Muscle layer of colon (tissue), 2 donors: ENCODE results near the gene ETV6.

Experiments
- H3K27ac ChIP-seq: one replicate; pipeline ENCODE4 v1.7.0; 2013; ENCODE audit warnings: low read depth, mild to moderate bottlenecking, low read length, moderate library complexity
- H3K27me3 ChIP-seq, 2 donors: one replicate each; pipeline ENCODE4 v1.7.0; 2013; ENCODE audit warnings: low read length in 2 of 2, mild to moderate bottlenecking in 2 of 2; ENCODE audit not compliant: insufficient read depth in 2 of 2, control insufficient read depth in 1 of 2
- H3K36me3 ChIP-seq: one replicate; pipeline ENCODE4 v1.7.0; 2013; ENCODE audit warnings: mild to moderate bottlenecking, low read length; ENCODE audit not compliant: insufficient read depth
- H3K4me1 ChIP-seq: one replicate; pipeline ENCODE4 v1.7.0; 2013; ENCODE audit warnings: mild to moderate bottlenecking, low read length; ENCODE audit not compliant: insufficient read depth
- H3K4me3 ChIP-seq, 2 donors: one replicate each; pipeline ENCODE4 v1.7.0; 2013; ENCODE audit warnings: low read length in 2 of 2, low read depth in 1 of 2, mild to moderate bottlenecking in 1 of 2, moderate library complexity in 1 of 2
- H3K9ac ChIP-seq: one replicate; pipeline ENCODE4 v1.7.0; 2013; ENCODE audit warnings: low read length
- H3K9me3 ChIP-seq: one replicate; pipeline ENCODE4 v1.7.0; 2013; ENCODE audit warnings: mild to moderate bottlenecking, low read length
- donor health status: abdominal sarcoma.
- donor health status: Adenocarcinoma of cecum.

ETV6 gene

DNA sequence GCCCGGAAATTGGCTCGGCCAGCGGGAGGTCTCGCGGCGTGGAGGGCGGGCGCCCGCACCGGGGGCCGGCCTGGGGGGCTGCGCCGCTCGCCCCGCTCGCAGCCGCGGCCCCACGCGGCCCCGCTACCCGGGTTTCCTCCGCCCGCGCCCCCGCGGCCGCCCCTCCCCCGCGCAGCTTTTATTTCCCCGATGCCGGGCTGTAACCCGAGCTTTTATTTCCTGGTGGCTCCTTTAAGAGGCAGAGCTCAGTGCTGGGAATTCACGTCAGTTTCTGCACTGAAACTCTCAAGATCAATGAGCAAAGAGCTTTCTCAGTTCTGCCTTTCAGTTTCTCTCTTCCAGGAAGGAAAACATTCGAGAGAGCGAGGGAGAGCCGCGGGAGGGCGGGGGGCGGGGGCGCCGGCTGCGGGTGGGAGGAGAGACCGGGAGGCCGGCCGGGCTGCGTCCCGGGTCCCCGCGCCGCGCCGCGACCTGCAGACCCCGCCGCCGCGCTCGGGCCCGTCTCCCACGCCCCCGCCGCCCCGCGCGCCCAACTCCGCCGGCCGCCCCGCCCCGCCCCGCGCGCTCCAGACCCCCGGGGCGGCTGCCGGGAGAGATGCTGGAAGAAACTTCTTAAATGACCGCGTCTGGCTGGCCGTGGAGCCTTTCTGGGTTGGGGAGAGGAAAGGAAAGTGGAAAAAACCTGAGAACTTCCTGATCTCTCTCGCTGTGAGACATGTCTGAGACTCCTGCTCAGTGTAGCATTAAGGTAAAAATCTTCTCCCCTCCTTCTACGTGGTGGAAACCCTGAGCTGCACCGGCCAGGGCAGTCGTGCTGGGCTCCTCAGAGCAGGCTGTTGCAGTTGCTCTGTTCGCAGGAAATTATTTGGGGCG lies at the start of gene ETV6:
Gene ETV6 (plus strand): TSS at position 262 of the 873 bp plus-strand sequence. CDS start 454 bp downstream, at position 716.
- Histone ChIP-seq H3K9me3 (no peaks in the 10 kb centered on the region), H3K4me1 (peaks cover 14% of the 10 kb centered on the region), H3K4me3 (peak within 1 kb of the TSS; percentile 72 to 89), H3K36me3 (no peaks in the 10 kb centered on the region), H3K27ac (peak within 1 kb of the TSS; percentile 95), H3K27me3 (no peaks in the 10 kb centered on the region), H3K9ac (peak within 1 kb of the TSS; percentile 80)

DNA sequence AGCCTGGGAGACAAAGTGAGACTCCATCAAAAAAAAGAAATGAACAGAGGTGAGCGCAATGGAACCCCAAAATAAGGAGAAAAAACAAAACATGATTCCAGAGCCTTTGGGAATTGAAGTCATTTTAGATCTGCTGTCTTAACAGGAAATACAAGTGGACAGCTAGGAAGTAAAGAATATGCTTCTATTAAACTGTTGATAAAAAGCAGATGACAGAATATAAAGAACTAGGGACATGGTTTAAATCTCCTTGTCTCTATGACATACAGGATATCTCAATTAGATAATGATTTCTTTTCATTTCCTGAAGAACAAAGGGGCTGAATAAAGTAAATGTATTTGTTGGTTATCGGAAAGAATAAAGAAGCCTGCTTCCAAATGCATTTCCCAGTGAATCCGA lies 49.3 kb upstream of the ETV6 start:
- no peak overlapping the region for H3K27ac ChIP-seq
- H3K27me3 ChIP-seq, result no peaks in the 10 kb centered on the region
- no peak overlapping the region for H3K4me3 ChIP-seq
- peaks cover 8% of the 10 kb centered on the region for H3K4me1 ChIP-seq
- no peak overlapping the region for H3K9ac ChIP-seq
- H3K9me3 ChIP-seq, result no peaks in the 10 kb centered on the region
- no peaks in the 10 kb centered on the region for H3K36me3 ChIP-seq

DNA sequence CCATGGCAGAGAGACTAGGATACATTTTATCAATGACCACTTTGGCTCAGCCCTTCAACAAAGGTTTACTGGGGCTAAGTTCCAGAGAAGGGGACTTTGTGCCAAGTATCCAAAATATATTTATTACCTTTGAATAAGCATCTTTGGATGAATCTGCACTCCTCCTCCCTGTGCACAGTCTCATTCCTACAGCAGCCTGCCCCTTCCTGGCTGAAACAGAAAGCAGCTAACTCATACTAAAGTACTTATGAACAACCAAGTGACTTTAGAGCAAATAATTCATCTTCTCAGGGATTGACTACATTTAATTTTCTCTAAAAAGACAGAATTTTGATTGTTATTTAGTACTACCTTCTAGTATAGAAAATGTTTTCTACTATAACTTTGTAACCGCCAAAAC lies 47.8 kb upstream of the ETV6 start:
- no peaks in the 10 kb centered on the region for H3K36me3 ChIP-seq
- no peaks in the 10 kb centered on the region for H3K27me3 ChIP-seq
- no peak overlapping the region for H3K27ac ChIP-seq
- H3K4me3 ChIP-seq, result no peak overlapping the region
- H3K9ac ChIP-seq, result no peak overlapping the region
- no peaks in the 10 kb centered on the region for H3K9me3 ChIP-seq
- H3K4me1 ChIP-seq, result peaks cover 8% of the 10 kb centered on the region

DNA sequence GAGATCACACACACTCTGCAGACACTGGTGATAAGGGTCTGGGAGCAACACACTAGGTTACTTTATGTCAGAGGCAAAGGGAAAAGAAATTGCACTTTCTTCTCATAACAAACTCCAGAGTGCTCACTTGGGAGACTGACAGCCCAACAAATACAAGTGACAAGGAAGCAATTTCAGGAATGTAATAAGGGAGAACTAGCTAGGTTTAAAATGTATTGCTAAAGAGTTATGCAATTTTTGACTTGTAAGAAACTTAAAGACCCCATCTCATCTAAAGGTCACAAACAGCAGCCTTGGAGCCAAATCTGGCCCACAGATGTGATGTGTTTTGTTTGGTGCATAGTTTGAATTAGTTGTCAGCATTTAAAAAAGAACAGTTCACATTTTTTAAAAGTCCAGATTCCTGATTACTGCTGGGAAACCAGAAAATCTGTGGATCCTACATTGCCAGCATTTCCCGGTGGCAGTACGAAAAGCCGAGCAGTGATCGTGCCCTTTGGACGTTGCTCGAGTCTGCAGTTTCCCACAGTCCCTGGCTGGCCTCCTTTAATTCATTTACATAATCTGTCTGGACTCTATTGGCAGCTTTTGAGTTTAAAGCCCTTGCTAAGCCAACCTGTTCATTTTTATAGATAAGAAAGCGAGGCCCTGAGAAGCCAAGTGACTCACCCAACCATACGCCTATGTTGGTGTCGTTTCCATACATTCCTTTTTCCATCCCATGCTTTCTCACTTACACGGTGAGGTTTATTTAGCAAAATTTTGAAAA lies 42.0 kb upstream of the ETV6 start:
- H3K9ac ChIP-seq, result no peak overlapping the region
- H3K4me3 ChIP-seq, result no peak overlapping the region
- no peaks in the 10 kb centered on the region for H3K9me3 ChIP-seq
- H3K36me3 ChIP-seq, result no peaks in the 10 kb centered on the region
- H3K27ac ChIP-seq, result no peak overlapping the region
- H3K4me1 ChIP-seq, result no peaks in the 10 kb centered on the region
- H3K27me3 ChIP-seq, result no peaks in the 10 kb centered on the region

DNA sequence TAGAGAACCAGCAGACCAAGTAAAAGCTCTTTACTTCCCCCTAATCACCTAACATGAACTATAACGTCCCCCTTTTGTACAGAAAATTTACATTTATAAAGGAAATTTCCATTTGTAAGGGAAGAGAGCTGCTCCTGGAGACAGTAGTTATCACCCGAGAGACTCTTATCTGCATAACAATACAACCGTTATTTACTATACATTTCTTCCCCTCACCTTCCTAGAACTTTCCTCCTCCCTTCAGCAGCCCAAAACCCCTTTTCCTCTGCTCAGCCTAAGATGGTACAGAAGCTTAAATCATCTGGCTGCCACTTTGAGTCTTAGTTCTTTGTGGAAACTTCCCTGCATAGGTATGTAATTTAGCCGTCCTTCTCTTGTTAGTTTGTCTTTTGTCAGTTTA lies 40.4 kb upstream of the ETV6 start:
- Histone ChIP-seq H3K9ac (no peak overlapping the region), H3K27me3 (no peaks in the 10 kb centered on the region), H3K36me3 (no peaks in the 10 kb centered on the region), H3K27ac (no peak overlapping the region), H3K9me3 (no peaks in the 10 kb centered on the region), H3K4me3 (no peak overlapping the region), H3K4me1 (no peaks in the 10 kb centered on the region)

DNA sequence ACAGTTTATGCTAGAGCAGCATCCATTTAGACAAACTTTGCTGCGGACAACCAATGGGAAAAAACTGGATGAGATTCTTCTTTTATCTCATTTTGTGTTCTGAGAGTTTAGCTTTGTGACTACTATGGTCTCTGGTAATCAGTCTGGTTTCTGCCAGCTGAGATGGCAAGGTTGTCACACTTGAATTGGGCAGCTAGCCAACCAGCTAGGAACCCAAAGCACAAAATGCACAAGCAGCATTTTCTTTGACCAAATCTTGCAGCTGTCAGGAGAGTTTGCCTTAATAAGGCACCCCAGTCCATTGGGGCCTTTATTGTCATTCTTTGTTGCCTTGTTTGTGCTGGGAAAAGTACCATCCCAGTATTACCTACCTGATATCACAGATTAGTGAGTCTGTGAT lies 34.0 kb upstream of the ETV6 start:
- H3K9me3 ChIP-seq, result no peaks in the 10 kb centered on the region
- no peak overlapping the region for H3K4me3 ChIP-seq
- H3K27me3 ChIP-seq, result no peaks in the 10 kb centered on the region
- no peak overlapping the region for H3K27ac ChIP-seq
- H3K9ac ChIP-seq, result no peak overlapping the region
- H3K4me1 ChIP-seq, result no peaks in the 10 kb centered on the region
- no peaks in the 10 kb centered on the region for H3K36me3 ChIP-seq

DNA sequence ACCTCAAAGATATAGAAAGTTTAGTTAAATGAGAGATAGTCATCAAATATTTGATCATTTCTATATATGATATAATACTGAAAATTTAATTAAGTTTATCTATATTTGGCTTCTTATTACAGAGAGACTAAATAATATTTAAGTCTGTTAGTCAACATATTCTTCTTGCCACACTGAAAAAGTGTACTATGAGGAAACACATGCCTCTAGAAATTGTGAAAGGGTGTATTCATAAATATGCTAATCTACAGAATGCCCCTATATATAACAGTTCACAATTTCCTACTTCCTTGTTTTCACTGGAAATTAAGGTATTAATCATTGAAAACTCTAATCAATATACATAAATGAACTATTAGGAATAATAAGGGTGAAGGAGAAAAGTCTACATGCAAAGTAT lies 31.4 kb upstream of the ETV6 start:
- no peak overlapping the region for H3K4me3 ChIP-seq
- H3K27ac ChIP-seq, result no peak overlapping the region
- no peaks in the 10 kb centered on the region for H3K27me3 ChIP-seq
- no peak overlapping the region for H3K9ac ChIP-seq
- H3K4me1 ChIP-seq, result no peaks in the 10 kb centered on the region
- no peaks in the 10 kb centered on the region for H3K36me3 ChIP-seq
- no peaks in the 10 kb centered on the region for H3K9me3 ChIP-seq

DNA sequence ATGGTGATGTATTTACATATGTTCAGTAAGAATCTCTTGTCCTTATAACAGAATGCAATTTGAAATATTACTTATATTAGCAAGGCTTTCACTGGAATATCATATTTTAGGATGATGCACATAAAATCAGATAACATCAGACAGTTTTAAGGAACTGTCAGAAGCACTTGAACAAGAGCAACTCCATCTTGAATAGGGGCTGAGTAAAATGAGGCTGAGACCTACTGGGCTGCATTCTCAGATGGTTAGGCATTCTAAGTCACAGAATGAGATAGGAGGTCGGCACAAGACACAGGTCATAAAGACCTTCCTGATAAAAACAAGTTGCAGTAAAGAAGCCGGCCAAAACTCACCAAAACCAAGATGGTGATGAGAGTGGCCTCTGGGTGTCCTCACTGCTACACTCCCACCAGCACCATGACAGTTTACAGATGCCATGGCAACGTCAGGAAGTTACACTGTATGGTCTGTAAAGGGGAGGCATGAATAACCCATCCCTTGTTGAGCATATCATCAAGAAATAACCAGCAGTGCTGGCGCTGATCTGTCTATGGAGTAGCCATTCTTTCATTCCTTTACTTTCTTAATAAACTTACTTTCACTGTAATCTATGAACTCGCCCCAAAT lies 27.6 kb upstream of the ETV6 start:
- Histone ChIP-seq H3K4me3 (no peak overlapping the region), H3K9me3 (peaks cover 3% of the 10 kb centered on the region), H3K4me1 (no peaks in the 10 kb centered on the region), H3K9ac (no peak overlapping the region), H3K36me3 (no peaks in the 10 kb centered on the region), H3K27ac (no peak overlapping the region), H3K27me3 (no peaks in the 10 kb centered on the region)

DNA sequence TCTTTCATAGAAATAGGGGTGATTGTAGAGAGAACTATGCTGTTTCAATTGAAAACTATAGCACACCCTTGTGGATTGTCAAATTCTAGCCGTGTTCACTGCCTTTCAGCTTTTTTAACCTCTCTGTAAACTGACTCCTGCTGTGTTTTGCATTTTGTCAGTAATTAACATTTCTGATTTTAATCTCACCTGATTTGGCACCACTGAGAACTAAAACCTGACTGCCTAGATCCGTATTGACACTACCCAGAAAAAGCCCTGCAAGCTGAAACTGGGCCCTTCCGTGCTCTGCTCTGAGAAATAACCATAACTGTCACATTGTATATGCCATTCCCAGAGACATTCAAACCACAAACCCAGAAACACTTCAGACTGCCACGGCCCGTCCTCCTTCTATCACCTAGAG lies 26.6 kb upstream of the ETV6 start:
- Histone ChIP-seq H3K4me1 (no peaks in the 10 kb centered on the region), H3K4me3 (no peak overlapping the region), H3K9me3 (peaks cover 3% of the 10 kb centered on the region), H3K9ac (no peak overlapping the region), H3K27ac (no peak overlapping the region), H3K27me3 (no peaks in the 10 kb centered on the region), H3K36me3 (no peaks in the 10 kb centered on the region)

DNA sequence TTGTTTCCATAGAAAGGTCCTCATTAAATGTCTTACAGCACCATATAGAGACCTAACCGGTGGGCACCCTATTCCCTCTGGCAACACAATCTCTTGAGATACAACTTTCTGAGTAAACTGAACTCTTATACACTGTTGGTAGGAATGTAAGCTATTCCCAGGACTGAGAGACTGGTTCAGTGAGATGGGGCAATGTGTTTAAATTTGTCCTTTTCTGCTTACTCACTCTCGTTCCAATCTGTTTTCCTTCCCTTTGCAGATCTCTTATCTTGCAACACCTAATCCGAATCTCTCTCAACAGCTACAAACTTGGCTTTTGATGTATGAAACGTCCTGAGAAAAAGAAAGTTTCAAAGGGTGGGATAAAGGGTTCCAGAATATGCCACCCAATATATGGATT lies 26.1 kb upstream of the ETV6 start:
- Histone ChIP-seq H3K4me1 (no peaks in the 10 kb centered on the region), H3K27me3 (no peaks in the 10 kb centered on the region), H3K36me3 (no peaks in the 10 kb centered on the region), H3K9ac (no peak overlapping the region), H3K27ac (no peak overlapping the region), H3K4me3 (no peak overlapping the region), H3K9me3 (peaks cover 3% of the 10 kb centered on the region)

DNA sequence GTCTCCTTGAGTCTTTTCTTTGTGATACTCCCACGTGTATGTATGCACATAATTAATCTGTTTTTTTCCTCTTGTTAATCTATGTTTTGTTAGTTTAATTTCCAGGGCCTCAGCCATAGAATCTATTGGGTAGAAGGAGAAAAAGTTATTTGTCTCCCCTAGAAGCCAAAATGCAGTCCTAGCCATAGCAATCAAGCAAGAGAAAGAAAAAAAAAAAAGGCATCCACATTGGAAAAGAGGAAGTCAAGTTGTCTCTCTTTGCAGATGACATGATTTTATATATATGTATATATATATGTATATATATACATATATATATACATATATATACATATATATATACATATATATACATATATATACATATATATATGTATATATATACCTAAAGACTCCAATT lies 25.4 kb upstream of the ETV6 start:
- Histone ChIP-seq H3K9me3 (peaks cover 3% of the 10 kb centered on the region), H3K4me3 (no peak overlapping the region), H3K4me1 (no peaks in the 10 kb centered on the region), H3K36me3 (no peaks in the 10 kb centered on the region), H3K27ac (no peak overlapping the region), H3K27me3 (no peaks in the 10 kb centered on the region), H3K9ac (no peak overlapping the region)
